UCSD-AML1 (cell line): ENCODE data around the gene TRMT6.

Experiments
- DNase-seq: peaks from one replicate; lab custom pipeline; 2025; ENCODE audit not compliant: unreplicated experiment; lab: John Stamatoyannopoulos, UW

TRMT6 gene, protein sequence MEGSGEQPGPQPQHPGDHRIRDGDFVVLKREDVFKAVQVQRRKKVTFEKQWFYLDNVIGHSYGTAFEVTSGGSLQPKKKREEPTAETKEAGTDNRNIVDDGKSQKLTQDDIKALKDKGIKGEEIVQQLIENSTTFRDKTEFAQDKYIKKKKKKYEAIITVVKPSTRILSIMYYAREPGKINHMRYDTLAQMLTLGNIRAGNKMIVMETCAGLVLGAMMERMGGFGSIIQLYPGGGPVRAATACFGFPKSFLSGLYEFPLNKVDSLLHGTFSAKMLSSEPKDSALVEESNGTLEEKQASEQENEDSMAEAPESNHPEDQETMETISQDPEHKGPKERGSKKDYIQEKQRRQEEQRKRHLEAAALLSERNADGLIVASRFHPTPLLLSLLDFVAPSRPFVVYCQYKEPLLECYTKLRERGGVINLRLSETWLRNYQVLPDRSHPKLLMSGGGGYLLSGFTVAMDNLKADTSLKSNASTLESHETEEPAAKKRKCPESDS

DNA sequence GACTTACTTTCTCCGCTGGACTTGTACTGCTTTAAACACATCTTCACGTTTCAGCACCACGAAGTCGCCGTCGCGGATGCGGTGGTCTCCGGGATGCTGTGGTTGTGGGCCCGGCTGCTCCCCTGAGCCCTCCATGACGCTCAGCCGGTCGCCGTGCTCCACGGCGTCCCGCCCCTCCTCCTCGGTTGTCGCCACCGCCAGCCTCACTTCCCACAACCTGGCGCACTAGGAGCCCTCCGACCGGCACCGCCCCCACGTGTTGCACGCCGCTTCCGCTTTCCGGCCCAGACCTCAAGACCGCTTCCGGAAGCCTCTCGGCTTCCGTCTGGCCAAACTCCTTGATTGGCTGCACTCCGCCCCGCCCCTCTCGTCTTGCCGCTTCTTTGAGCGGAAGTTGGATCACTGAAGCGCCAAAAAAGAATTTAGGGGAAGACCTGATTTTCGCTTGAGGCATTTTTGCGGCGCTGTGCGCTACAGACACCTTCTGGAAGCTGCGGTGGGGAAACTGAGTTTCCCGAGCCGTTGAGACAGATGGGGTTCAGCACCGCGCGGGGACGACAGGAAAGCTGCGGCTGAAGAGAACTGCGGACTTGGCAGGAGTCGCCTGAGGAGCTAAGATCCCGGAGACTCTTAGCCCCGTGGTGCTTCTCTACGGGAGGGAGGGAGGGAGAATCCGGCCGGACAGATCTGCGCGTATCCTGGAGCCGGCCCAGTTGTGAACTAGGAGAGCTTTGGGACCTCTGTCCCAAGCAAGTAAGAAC is at the start of gene TRMT6, which contains the start of gene MCM8:
Gene TRMT6, minus strand, starts transcription at position 263 of the 761 bp plus-strand sequence. Its CDS starts 128 bp downstream, at position 135.
Gene MCM8, plus strand, starts transcription at position 382 of the 761 bp plus-strand sequence. CDS start 1,364 bp downstream, outside the sequence.
- DNase-seq, result peak; percentile 97

DNA sequence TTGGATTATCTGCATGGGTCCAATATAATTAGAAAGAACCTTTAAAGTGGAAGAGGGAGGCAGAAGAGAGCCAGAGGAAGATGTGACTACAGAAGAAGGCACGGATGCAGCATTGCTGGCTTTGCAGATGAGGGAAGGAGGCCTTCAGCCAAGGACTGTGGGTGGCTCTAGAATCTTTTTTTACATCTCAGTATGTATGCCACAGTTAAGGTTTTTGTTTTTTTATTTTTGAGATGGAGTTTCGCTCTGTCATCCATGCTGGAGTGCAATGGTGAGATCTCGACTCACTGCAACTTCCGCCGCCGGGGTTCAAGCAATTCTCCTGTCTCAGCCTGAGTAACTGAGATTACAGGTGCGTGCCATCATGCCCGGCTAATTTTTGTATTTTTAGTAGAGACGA is 49.5 kb upstream of the TRMT6 start:
- DNase-seq, result no peak

GRCh38 chr20:5996765-5997164 is 46.4 kb upstream of the TRMT6 start:
- DNase-seq, result peak; percentile 18

DNA sequence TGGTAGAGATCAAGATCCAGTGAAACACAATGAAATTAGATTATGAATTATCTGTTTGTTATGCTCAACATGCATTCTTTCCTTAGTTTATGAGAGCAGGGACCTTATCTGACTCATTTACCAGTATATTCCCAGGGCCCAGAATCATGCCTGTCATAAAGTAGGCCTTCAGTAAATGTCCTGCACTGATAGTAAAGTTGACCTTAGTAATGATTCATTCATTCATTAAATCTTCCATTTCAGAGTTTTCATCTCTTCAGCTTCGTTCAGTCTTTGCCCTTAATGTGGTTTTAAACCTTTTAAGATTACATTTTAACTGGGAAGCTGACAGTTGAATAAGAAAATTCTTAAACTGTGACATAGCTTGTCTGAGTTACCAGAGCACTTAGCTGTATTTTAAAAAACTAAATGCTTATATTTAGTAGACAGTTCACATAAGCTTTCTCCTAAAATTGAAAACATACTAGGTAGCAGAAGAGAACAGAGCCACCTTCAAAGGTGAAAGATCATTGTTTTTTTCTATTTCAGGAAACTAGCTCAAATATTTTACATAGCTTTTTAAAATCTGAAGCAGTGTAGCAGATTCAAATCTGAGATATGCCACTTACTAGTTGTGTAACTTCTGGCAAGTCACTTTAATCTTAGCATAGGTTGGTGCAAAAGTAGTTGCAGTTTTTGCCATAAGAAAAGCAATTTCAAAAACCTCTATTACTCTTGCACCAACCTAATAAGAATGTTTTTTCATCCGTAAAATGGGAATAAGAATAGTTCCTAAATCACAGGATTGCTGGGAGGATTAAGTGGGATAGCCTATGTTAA is 41.5 kb upstream of the TRMT6 start:
- DNase-seq, result no peak

- no peak for DNase-seq
These were observed 40.6 kb upstream of the TRMT6 start for GRCh38 chr20:5990946-5991345.

GRCh38 chr20:5989539-5989938 is 39.2 kb upstream of the TRMT6 start:
- no peak for DNase-seq

DNA sequence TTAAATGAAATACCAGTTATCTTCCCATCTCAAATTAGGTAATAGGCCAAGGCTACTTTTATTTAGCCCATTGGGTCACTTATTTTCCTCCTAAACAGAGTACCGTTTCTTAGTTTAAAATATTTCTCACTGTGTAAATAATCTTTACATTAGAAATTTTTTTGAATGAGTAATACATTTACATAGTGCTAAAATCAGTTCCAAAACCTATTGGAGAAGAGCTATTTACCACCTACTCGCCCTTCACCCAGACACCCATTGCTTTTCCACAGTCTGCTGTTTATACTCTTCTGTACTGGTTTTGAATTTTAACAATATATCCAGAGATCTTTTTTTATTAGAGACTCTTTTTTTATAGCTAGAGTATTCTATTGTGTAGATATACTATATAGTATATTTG is 37.0 kb upstream of the TRMT6 start:
- no peak for DNase-seq

GRCh38 chr20:5980720-5981538 is 30.6 kb upstream of the TRMT6 start:
- DNase-seq, result no peak

- DNase-seq, result no peak
These were observed 29.5 kb upstream of the TRMT6 start for GRCh38 chr20:5979801-5980200.

DNA sequence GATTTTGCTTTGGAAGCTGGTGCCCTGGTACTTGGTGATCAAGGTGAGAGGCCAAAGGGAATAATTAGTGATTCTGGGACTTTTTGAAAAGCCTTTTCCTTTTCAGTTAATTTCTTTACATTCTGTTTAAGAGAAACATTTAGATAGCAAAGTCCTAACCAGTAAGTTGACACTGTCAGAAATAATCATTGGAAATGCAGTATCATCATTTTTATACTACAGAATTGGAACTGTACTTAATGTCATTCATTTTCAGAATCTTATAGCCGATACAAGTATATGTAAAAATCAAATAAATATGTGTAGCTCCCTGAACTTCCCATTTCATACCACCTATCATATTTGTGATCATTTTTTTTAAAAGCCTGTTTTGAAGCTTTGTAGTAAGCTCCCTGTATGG is 27.6 kb upstream of the TRMT6 start:
- DNase-seq, result no peak

GRCh38 chr20:5977223-5977622 is 26.9 kb upstream of the TRMT6 start:
- no peak for DNase-seq

GRCh38 chr20:5975778-5976177 is 25.4 kb upstream of the TRMT6 start:
- DNase-seq, result no peak

GRCh38 chr20:5974531-5974930 is 24.2 kb upstream of the TRMT6 start:
- no peak for DNase-seq

DNA sequence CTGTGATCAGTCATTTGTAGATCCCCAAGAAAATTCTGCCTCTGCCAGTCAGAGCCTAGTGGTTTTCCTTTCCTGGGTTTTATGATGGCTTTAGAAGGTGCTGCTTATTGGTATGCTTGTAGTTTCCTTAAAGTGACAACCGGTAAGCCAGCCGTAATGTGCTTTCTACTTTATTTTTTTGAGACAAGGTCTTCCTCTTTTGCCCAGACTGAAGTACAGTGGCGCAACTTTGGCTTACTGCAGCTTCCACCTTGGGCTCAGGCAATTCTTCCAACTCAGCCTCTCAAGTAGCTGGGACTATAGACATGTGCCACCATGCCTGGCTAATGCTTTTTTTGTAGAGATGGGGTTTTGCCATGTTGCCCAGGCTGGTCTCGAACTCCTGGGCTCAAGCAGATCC is 23.6 kb upstream of the TRMT6 start:
- DNase-seq, result no peak

- no peak for DNase-seq
These were observed 22.8 kb upstream of the TRMT6 start for GRCh38 chr20:5973172-5973571.

GRCh38 chr20:5971203-5971602 is 20.9 kb upstream of the TRMT6 start:
- DNase-seq, result no peak

GRCh38 chr20:5970381-5970780 is 20.0 kb upstream of the TRMT6 start:
- no peak for DNase-seq

DNA sequence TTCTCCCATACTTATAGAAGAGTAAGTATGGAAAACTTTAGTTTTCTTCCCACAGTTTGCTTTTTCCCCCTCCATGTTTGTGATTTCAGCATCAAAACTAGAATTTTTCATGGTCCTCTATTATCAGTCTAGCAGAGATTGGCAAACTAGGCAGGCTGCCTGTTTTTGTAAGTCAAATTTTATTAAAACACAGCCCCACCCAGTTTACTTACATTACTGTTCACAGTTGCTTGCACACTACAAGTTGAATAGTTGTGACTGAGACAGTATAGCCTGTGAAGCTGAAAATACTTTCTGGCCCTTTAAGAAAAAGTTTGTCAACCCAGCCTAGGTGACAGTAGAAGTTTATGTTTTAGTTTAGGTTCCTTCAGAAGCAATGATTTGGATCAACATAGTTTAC is 19.6 kb upstream of the TRMT6 start:
- DNase-seq, result no peak

DNA sequence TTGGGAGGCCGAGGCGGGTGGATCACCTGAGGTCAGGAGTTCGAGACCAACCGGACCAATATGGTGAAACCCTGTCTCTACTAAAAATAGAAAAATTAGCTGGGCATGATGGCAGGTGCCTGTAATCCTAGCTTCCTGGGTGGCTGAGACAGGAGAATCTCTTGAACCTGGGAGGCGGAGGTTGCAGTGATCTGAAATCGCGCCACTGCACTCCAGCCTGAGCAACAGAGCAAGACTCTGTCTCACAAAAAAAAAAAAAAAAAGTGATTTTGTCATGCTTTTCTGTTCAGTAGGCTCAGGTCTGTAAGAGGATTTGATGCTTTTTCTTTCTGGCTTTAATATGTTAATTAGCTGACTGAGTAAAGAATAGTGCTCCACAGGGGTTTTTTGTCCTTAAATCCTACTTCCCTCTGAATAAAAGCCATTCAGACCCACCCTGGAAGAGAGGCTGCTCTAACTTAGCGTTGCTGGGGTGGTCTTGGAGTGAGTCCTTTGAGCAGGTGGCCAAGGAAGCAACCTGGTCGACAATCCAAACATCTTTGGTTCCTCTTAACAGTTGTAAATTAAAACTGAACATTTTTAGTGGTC is 19.1 kb upstream of the TRMT6 start:
- DNase-seq, result no peak

DNA sequence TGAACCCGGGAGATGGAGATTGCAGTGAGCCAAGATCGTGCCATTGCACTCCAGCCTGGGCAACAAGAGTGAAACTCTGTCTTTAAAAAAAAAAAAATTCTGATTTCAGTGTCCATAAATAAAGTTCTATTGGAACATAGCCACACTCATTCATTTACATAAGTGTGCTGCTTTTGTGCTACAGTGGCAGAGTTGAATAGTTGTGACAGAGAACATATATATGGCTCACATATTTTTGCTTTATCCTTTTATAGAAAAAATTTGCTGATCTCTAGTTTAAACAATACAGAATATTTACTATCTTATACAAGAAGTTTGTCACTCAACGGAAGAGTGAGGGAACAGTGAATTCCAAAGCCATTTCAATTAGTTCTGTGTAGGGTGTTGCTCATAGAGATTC is 18.1 kb upstream of the TRMT6 start:
- DNase-seq, result no peak
